Measurements from ENCODE around the gene LGR4.
"Not testable (repeated sequence)": the region's sequence is repeated elsewhere in the genome, so short reads cannot be mapped to it uniquely, and the experiment has no call there.

Gene LGR4

GRCh38 chr11:27334764-27335163 is 137.8 kb downstream of the LGR4 start:
- DNase-seq = not testable (repeated sequence)

DNA sequence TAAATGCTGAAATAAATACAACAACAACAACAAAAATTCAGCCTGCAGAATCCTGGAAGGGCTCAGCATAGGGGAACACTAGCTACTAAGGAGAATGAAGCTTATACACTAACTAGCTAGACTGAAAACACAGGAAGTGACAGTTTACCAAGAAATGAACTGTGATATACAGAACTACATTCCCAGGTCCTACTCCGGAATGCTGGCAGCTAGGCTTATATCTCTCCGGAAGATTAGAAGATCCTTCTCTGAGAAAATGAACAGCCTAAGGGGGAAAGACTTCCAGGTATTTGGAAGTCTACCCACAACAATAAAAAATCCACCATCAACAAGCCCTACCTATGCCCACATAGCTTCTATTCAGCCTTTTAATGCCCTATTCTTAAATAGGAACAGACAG is 140.6 kb downstream of the LGR4 start:
- no peak for DNase-seq

GRCh38 chr11:27330633-27331270 is 141.8 kb downstream of the LGR4 start:
- DNase-seq = no peak

DNA sequence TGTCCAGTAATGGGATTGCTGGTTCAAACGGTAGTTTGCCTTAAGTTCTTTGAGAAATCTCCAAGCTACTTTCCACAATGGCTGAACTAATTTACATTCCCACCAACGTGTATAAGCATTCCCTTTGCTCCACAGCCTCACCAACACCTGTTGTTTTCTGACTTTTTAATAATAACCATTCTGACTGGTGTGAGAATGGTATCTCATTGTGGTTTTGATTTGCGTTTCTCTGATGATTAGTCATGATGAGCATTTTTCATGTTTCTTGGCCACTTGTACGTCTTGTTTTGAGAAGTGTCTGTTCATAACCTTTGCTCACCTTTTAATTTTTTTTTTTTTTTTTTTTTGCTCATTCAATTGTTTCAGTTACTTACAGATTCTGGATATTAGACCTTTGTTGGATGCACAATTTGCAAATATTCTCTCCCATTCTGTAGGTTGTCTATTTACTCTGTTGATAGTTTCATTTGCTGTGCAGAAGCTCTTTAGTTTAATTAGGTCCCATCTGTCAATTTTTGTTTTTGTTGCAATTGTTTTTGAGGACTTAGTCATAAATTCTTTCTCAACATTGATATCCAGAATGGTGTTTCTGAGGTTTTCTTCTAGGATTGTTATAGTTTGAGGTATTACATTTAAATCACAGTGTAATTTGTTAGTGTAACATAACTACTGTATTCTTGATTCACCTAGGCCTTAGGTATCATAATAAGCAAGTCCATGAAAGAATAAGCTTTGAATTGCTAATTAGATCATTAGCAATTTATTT is 142.5 kb downstream of the LGR4 start:
- DNase-seq = no peak

- DNase-seq = no peak
Observed at GRCh38 chr11:27328614-27329013, 144.0 kb downstream of the LGR4 start.

- DNase-seq = not testable (repeated sequence)
Observed at GRCh38 chr11:27327064-27327463, 145.5 kb downstream of the LGR4 start.

GRCh38 chr11:27322196-27322595 is 150.4 kb downstream of the LGR4 start:
- not testable (repeated sequence) for DNase-seq

DNA sequence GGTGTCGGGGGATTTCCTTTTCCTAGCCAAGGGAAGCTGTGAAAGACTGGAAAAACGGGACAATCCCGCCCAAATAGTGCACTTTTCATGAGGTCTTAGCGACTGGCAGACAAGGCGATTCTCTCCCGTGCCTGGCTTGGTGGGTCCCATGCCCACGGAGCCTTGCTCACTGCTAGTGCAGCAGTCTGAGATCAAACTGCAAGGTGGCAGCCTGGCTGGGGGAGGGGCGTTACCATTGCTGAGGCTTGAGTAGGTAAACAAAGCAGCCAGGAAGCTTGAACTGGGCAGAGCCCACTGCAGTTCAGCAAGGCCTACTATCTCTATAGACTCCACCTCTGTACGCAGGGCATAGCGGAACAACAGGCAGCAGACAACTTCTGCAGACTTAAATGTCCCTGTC is 151.2 kb downstream of the LGR4 start:
- DNase-seq = not testable (repeated sequence)

DNA sequence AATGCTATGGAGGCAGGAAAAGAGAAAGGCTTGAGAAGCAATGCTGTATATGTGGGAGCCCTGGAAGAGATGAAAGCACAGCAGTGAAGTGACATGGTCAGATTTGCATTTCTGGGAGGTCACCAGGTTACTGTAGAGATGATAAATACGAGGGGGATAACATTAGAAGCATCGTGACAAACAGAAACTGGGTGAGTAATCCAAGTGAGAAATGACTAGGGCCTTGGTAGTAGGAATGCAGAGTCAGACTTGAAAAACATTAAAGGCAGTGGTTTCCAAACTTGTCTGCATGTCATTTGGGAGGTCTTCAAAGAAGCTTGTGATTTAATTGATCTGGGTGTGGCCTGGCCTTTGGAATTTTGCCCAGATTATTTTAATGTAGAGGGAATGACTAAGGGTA is 153.5 kb downstream of the LGR4 start:
- DNase-seq = no peak

DNA sequence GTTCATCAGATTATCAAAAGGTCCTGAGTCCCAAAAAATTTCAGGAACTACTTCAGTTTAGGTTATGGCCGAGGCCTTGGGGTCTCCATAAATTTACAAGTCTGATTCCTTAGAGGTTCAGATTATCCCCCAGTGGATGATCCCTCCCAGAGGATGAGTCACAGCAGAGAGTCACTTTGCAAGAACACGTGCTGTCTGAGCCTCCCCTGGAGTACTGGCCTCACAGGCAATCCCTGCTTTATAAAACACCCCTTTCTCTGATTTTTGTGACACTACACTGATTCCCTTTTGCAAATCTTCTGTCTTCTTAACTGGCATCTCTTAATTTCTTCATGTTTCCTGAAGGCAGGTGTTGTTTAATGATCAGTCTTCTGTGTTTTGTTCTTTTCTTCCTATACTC is 154.8 kb downstream of the LGR4 start:
- DNase-seq = no peak
